Peyer's patch (tissue), 4 donors: ENCODE results near the gene COL4A1. TPM values are rescaled to one million over a fixed set of nuclear protein-coding genes. Genes with fewer than 3 reads are reported as not detected.
A peak's percentile ranks its signal among the peaks of the same experiment; 100 is the strongest.

Experiments
- DNase-seq, 3 donors: peaks; one replicate each; pipeline ENCODE4 v3.0.0-alpha.2; 2017 to 2019
- H3K27ac ChIP-seq, 4 donors: fragments of 200-600 bp; sonication (generic); one replicate each; pipeline ENCODE4 v1.5.1; 2016 to 2019
- H3K27me3 ChIP-seq, 2 donors: fragments of 200-600 bp; sonication (generic); one replicate each; pipeline ENCODE4 v1.5.1; 2019
- H3K36me3 ChIP-seq, 3 donors: fragments of 200-600 bp; sonication (generic); one replicate each; pipeline ENCODE4 v1.5.1; 2016 to 2019
- H3K4me1 ChIP-seq, 4 donors: fragments of 200-600 bp; sonication (generic); one replicate each; pipeline ENCODE4 v1.5.1; 2016 to 2019
- H3K4me3 ChIP-seq, 4 donors: fragments of 200-600 bp; sonication (generic); 1 replicate in 3 of 4; 2 replicates in 1 of 4; pipeline ENCODE4 v1.5.1; 2016 to 2019; ENCODE audit warnings: mild to moderate bottlenecking in 1 of 4
- H3K9me3 ChIP-seq, 4 donors: fragments of 200-600 bp; sonication (generic); one replicate each; pipeline ENCODE4 v1.5.1; 2016 to 2019; ENCODE audit warnings: mild to moderate bottlenecking in 1 of 4
- CTCF ChIP-seq, 6 experiments: fragments of 450-650 bp in 4 of 6; fragments of 200-600 bp in 2 of 6; sonication (generic) in 1 of 6; IDR thresholded peaks; one replicate each; pipeline ENCODE4 v1.5.1; 2017 to 2019; ENCODE audit warnings: antibody characterized with exemption in 6 of 6, mild to moderate bottlenecking in 3 of 6, moderate library complexity in 1 of 6
- POLR2A ChIP-seq, 2 donors: fragments of 450-650 bp; IDR thresholded peaks; one replicate each; pipeline ENCODE4 v1.5.1; 2017; ENCODE audit warnings: antibody characterized with exemption in 2 of 2, mild to moderate bottlenecking in 2 of 2, moderate library complexity in 2 of 2
- total RNA-seq, 4 donors: library from RNA; depleted of rRNA; stranded (reverse); fragments of >200 nt; gene quantifications; one replicate each; pipeline ENCODE4 v1.1.0, GENCODE V29; 2016

Gene COL4A1
- total RNA-seq, 4 donors from 2014 or later = 28.0 to 69.3 (median 36.3) TPM

- Histone ChIP-seq H3K4me1 (peaks cover 0 to 9% (median 0%) of the 10 kb centered on the region in 4 donors), H3K27ac (peak overlapping the region in 2 of 4 donors; percentile 14 to 60), H3K4me3 (no peak overlapping the region), H3K9me3 (no peaks in the 10 kb centered on the region), H3K36me3 (no peaks in the 10 kb centered on the region), H3K27me3 (no peaks in the 10 kb centered on the region)
- DNase-seq = no peak
- TF ChIP-seq POLR2A (IDR thresholded peaks at IDR 0.05) = no peak
- TF ChIP-seq CTCF (IDR thresholded peaks at IDR 0.05) = no peak
These were observed 81.1 kb downstream of the COL4A1 start for GRCh38 chr13:110225609-110226574.

GRCh38 chr13:110225003-110225402 lies 82.0 kb downstream of the COL4A1 start:
- no peak overlapping the region for H3K4me3 ChIP-seq
- no peaks in the 10 kb centered on the region for H3K36me3 ChIP-seq
- peak overlapping the region in 2 of 4 donors; percentile 3 to 48 for H3K27ac ChIP-seq
- peaks cover 0 to 9% (median 0%) of the 10 kb centered on the region in 4 donors for H3K4me1 ChIP-seq
- no peaks in the 10 kb centered on the region for H3K9me3 ChIP-seq
- TF ChIP-seq CTCF (IDR thresholded peaks at IDR 0.05) (no peak), POLR2A (IDR thresholded peaks at IDR 0.05) (no peak)
- DNase-seq = no peak
- no peaks in the 10 kb centered on the region for H3K27me3 ChIP-seq

GRCh38 chr13:110224519-110224918 lies 82.4 kb downstream of the COL4A1 start:
- TF ChIP-seq POLR2A (IDR thresholded peaks at IDR 0.05) (no peak), CTCF (IDR thresholded peaks at IDR 0.05) (no peak)

GRCh38 chr13:110221406-110222117 lies 85.4 kb downstream of the COL4A1 start:
- no peaks in the 10 kb centered on the region for H3K27me3 ChIP-seq
- peaks cover 0 to 26% (median 0%) of the 10 kb centered on the region in 4 donors for H3K4me1 ChIP-seq
- TF ChIP-seq CTCF (IDR thresholded peaks at IDR 0.05) (no peak), POLR2A (IDR thresholded peaks at IDR 0.05) (no peak)
- no peaks in the 10 kb centered on the region for H3K9me3 ChIP-seq
- DNase-seq = no peak
- no peak overlapping the region for H3K4me3 ChIP-seq
- peak overlapping the region; percentile 21 to 82 (median 68) for H3K27ac ChIP-seq
- no peaks in the 10 kb centered on the region for H3K36me3 ChIP-seq

More at GRCh38 chr13:110224519-110224918, 82.4 kb downstream of the COL4A1 start:
- no peaks in the 10 kb centered on the region for H3K9me3 ChIP-seq
- H3K27me3 ChIP-seq = no peaks in the 10 kb centered on the region
- peaks cover 0 to 9% (median 0%) of the 10 kb centered on the region in 4 donors for H3K4me1 ChIP-seq
- no peaks in the 10 kb centered on the region for H3K36me3 ChIP-seq
- H3K27ac ChIP-seq = no peak overlapping the region
- DNase-seq = no peak
- H3K4me3 ChIP-seq = no peak overlapping the region

- Histone ChIP-seq H3K4me1 (peaks cover 0 to 26% (median 0%) of the 10 kb centered on the region in 4 donors), H3K4me3 (no peak overlapping the region), H3K27me3 (no peaks in the 10 kb centered on the region), H3K9me3 (no peaks in the 10 kb centered on the region), H3K27ac (peak overlapping the region in 2 of 4 donors; percentile 48 to 82), H3K36me3 (no peaks in the 10 kb centered on the region)
- no peak for DNase-seq
- no peak for TF ChIP-seq POLR2A (IDR thresholded peaks at IDR 0.05)
These were observed 86.5 kb downstream of the COL4A1 start for GRCh38 chr13:110220471-110220870.
